Right atrium auricular region (tissue), 2 donors: ENCODE results near the gene NAB2. TPM values are rescaled to one million over a fixed set of nuclear protein-coding genes. Genes with fewer than 3 reads are reported as not detected.

Source experiments
- DNase-seq: peaks from one replicate; pipeline ENCODE4 v3.0.0-alpha.2; 2019; ENCODE audit warnings: low spot score
- H3K27ac ChIP-seq, 2 donors: fragments of 200-600 bp; sonication (generic); 1 replicate in 1 of 2; 2 replicates in 1 of 2; pipeline ENCODE4 v1.5.1; 2016 to 2019
- H3K27me3 ChIP-seq, 2 donors: fragments of 200-600 bp; sonication (generic); one replicate each; pipeline versions ENCODE4 v1.5.1 to v1.6.0; 2017 to 2019
- H3K36me3 ChIP-seq: fragments of 200-600 bp; sonication (generic); one replicate; pipeline ENCODE4 v1.5.1; 2016
- H3K4me1 ChIP-seq, 2 donors: fragments of 200-600 bp; sonication (generic); one replicate each; pipeline versions ENCODE4 v1.5.1 to v1.6.0; 2017 to 2019
- H3K4me3 ChIP-seq, 2 donors: fragments of 200-600 bp; sonication (generic); 1 replicate in 1 of 2; 2 replicates in 1 of 2; pipeline ENCODE4 v1.5.1; 2017 to 2019; ENCODE audit warnings: mild to moderate bottlenecking in 1 of 2, moderate library complexity in 1 of 2
- H3K9me3 ChIP-seq, 2 donors: fragments of 200-600 bp; sonication (generic); one replicate each; pipeline ENCODE4 v1.5.1; 2019
- CTCF ChIP-seq, 2 donors: fragments of 200-600 bp; sonication (generic); IDR thresholded peaks; one replicate each; pipeline ENCODE4 v1.5.1; 2019; ENCODE audit warnings: antibody characterized with exemption in 2 of 2
- total RNA-seq, 2 donors: library from RNA; depleted of rRNA; stranded (reverse); fragments of >200 nt; gene quantifications; one replicate each; pipeline ENCODE4 v1.1.0, GENCODE V29; 2016

Gene NAB2
- total RNA-seq, 2 donors from 2014 or later = 9.0 to 21.1 TPM

- Histone ChIP-seq H3K4me3 (no peak overlapping the region), H3K9me3 (no peaks in the 10 kb centered on the region), H3K36me3 (peaks cover 62% of the 10 kb centered on the region), H3K4me1 (peaks cover 0 to 7% of the 10 kb centered on the region in 2 donors), H3K27ac (no peak overlapping the region), H3K27me3 (no peaks in the 10 kb centered on the region)
- no peak for TF ChIP-seq CTCF (IDR thresholded peaks at IDR 0.05)
- DNase-seq = no peak
These were observed 10.3 kb downstream of the NAB2 start for GRCh38 chr12:57099047-57099714.

DNA sequence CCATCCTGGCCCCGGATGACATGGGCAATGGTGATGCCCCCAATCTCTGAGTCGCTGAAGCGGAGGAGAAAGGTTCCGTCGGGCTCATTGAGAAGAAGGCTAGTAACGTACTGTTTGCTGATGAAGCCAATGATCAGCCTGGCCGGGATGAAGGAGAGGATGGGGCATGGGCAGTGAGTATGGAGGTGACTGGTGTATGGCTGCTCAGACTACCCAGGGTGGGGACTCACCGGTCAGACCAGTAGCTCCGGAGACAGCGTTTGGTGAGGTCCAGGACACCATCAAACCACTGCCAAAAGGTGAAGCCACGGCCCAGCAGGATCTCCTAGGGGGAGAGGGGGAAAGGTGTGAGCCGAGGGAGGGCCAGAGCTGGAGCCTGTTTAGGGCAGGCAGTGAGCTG, 10.9 kb downstream of the NAB2 start:
- Histone ChIP-seq H3K36me3 (peaks cover 62% of the 10 kb centered on the region), H3K4me1 (peaks cover 0 to 1% of the 10 kb centered on the region in 2 donors), H3K27me3 (no peaks in the 10 kb centered on the region), H3K4me3 (no peak overlapping the region), H3K27ac (no peak overlapping the region), H3K9me3 (no peaks in the 10 kb centered on the region)
- DNase-seq = no peak
- TF ChIP-seq CTCF (IDR thresholded peaks at IDR 0.05) = no peak

- no peak for DNase-seq
These were observed 13.2 kb downstream of the NAB2 start for GRCh38 chr12:57101892-57102695.

DNA sequence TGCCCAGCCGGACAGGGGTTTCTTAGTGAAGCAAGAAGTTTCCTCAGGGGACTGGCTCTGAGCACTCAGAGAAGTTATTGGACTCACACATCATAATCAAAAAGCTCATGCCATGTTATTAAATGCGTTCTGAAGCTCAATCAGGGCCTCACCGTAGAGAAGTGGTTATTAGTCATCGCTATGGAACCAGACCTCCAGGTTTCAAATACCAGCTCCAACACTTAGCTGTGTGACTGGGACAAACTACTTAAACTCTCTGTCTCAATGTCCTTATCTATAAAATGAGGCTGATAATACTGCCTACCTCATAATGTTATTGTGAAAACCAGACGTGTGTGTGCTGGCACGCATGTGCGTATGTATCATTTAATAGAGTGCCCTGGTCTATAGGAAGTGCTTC, 14.9 kb downstream of the NAB2 start:
- H3K27me3 ChIP-seq = no peaks in the 10 kb centered on the region
- H3K9me3 ChIP-seq = no peaks in the 10 kb centered on the region
- H3K4me1 ChIP-seq = peaks cover 0 to 16% of the 10 kb centered on the region in 2 donors
- H3K27ac ChIP-seq = no peak overlapping the region
- DNase-seq = no peak
- H3K36me3 ChIP-seq = peaks cover 60% of the 10 kb centered on the region
- no peak overlapping the region for H3K4me3 ChIP-seq
- TF ChIP-seq CTCF (IDR thresholded peaks at IDR 0.05) = no peak

More at GRCh38 chr12:57101892-57102695, 13.2 kb downstream of the NAB2 start:
- no peak overlapping the region for H3K4me3 ChIP-seq
- peaks cover 0 to 5% of the 10 kb centered on the region in 2 donors for H3K4me1 ChIP-seq
- peaks cover 65% of the 10 kb centered on the region for H3K36me3 ChIP-seq
- H3K27me3 ChIP-seq = no peaks in the 10 kb centered on the region
- no peaks in the 10 kb centered on the region for H3K9me3 ChIP-seq
- TF ChIP-seq CTCF (IDR thresholded peaks at IDR 0.05) = no peak
- H3K27ac ChIP-seq = no peak overlapping the region

DNA sequence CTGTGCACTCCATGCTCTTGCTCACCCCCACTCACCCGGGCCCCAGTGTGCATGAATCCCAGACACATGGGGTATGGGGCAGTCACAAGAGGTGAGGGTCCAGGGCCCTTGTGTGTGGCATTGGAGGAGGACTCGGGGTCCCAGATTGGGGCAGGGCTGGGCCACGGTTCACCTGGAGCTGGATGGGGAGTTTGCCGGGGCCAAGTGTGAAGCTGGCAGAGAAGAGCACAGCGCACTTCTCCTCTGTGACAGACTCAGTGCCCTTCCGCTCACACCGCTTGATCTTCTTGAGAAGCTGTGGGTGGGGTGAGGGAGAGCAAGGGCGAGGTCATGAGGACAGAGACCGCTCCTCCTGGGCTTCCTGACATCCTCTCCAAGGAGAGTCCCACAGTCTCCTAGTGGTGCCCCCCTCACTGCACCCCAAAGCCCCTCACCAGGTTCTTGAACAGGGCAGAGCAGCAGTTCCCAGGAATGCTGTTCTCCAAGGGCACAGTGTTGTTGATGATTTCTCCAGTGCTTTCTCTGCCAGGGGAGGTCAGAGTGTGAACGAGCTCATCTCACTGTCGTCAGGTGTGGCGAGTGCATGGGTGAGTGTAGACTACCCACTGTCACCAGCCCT, 15.5 kb downstream of the NAB2 start:
- H3K4me1 ChIP-seq = peaks cover 0 to 20% of the 10 kb centered on the region in 2 donors
- H3K36me3 ChIP-seq = peaks cover 55% of the 10 kb centered on the region
- H3K27ac ChIP-seq = no peak overlapping the region
- TF ChIP-seq CTCF (IDR thresholded peaks at IDR 0.05) = no peak
- H3K9me3 ChIP-seq = no peaks in the 10 kb centered on the region
- no peaks in the 10 kb centered on the region for H3K27me3 ChIP-seq
- no peak overlapping the region for H3K4me3 ChIP-seq
- DNase-seq = no peak
